T-helper 2 cell treated with Interferon-gamma antibody and Interleukin-4, amounts not matched to agents 5 μg/mL and 100 μg/mL, for 36 hours (primary cell): ENCODE results near the gene ATG13.
"Not testable (repeated sequence)": the region's sequence is repeated elsewhere in the genome, so short reads cannot be mapped to it uniquely, and the experiment has no call there.

Experiments used
- DNase-seq: peaks from one replicate; pipeline ENCODE4 v3.0.0; 2021; ENCODE audit warnings: low spot score
- H3K27ac Mint-ChIP-seq: one replicate; pipeline ENCODE4 v1.8.0; 2021; ENCODE audit warnings: mild to moderate bottlenecking, mixed read lengths
- H3K27me3 Mint-ChIP-seq: one replicate; pipeline ENCODE4 v1.8.0; 2021; ENCODE audit warnings: low read depth, mixed read lengths
- H3K36me3 Mint-ChIP-seq: one replicate; pipeline ENCODE4 v1.8.0; 2021; ENCODE audit warnings: low read depth, mixed read lengths
- H3K4me1 Mint-ChIP-seq: one replicate; pipeline ENCODE4 v1.8.0; 2021; ENCODE audit warnings: low read depth, mixed read lengths
- H3K4me3 Mint-ChIP-seq: one replicate; pipeline ENCODE4 v1.8.0; 2022; ENCODE audit warnings: mild to moderate bottlenecking, moderate library complexity, mixed read lengths
- H3K9me3 Mint-ChIP-seq: one replicate; pipeline ENCODE4 v1.8.0; 2021; ENCODE audit warnings: mixed read lengths

The ATG13 gene

DNA sequence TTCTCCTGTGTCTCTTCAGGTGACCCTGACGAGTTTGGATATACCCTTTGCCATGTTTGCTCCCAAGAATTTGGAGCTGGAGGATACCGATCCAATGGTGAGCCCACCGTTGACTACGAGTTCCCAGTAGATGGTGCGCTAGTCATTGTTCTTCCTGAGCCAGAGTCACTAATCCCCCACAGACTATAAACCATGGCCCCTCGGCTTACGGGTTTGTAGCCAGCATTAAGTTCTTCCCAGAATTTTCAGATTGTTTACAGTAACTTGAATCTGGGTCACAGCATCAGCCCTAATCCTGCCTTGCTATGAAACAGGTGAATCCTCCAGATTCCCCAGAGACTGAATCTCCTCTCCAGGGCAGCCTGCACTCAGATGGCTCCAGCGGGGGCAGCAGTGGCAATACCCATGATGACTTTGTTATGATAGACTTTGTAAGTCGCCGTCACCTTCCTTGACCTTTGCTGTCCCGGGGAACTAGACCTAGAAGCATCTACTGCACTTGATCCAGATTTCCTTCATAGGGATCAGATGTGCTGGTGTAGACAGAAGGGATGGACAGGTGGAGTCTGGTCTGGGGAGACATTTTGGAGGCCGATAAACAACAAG, 51.2 kb downstream of the ATG13 start:
- Mint-ChIP-seq H3K27ac (peak overlapping the region; percentile 57), H3K27me3 (no peaks in the 10 kb centered on the region), H3K9me3 (no peaks in the 10 kb centered on the region), H3K36me3 (peaks cover 49% of the 10 kb centered on the region), H3K4me1 (peaks cover 30% of the 10 kb centered on the region), H3K4me3 (no peak overlapping the region)
- DNase-seq = no peak

- H3K4me1 Mint-ChIP-seq = peaks cover 36% of the 10 kb centered on the region
- peak overlapping the region; percentile 55 for H3K27ac Mint-ChIP-seq
- no peaks in the 10 kb centered on the region for H3K27me3 Mint-ChIP-seq
- H3K9me3 Mint-ChIP-seq = no peaks in the 10 kb centered on the region
- H3K4me3 Mint-ChIP-seq = peak overlapping the region; percentile 40
- peaks cover 50% of the 10 kb centered on the region for H3K36me3 Mint-ChIP-seq
- DNase-seq = no peak
Observed at GRCh38 chr11:46669711-46670139, 52.4 kb downstream of the ATG13 start.

- Mint-ChIP-seq H3K27ac (peak overlapping the region; percentile 97), H3K4me1 (peaks cover 38% of the 10 kb centered on the region), H3K4me3 (peak overlapping the region; percentile 79), H3K36me3 (peaks cover 49% of the 10 kb centered on the region)
- not testable (repeated sequence) for H3K27me3 Mint-ChIP-seq, H3K9me3 Mint-ChIP-seq, DNase-seq
Observed at GRCh38 chr11:46670521-46670920, 53.2 kb downstream of the ATG13 start.

DNA sequence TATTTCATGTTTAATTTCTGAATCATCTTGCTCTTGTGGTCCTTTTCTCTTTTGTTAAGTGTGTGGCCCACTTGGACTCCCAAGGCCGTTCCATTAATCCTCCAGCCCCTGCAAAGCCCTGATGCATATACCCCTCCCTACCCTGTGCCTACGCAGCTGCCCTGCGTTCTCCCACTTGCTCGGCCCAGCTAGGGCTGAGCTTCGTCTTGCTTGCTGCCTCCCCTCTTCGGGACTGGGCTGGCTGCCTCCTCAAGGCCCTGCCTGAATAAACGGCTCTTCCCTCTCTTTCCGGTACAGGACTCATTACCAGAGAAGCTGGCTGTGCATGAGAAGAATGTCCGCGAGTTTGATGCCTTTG, 54.6 kb downstream of the ATG13 start:
- H3K27ac Mint-ChIP-seq = peak overlapping the region; percentile 97
- peak overlapping the region; percentile 79 for H3K4me3 Mint-ChIP-seq
- H3K36me3 Mint-ChIP-seq = peaks cover 45% of the 10 kb centered on the region
- no peaks in the 10 kb centered on the region for H3K27me3 Mint-ChIP-seq
- H3K9me3 Mint-ChIP-seq = no peaks in the 10 kb centered on the region
- DNase-seq = no peak
- H3K4me1 Mint-ChIP-seq = peaks cover 43% of the 10 kb centered on the region

DNA sequence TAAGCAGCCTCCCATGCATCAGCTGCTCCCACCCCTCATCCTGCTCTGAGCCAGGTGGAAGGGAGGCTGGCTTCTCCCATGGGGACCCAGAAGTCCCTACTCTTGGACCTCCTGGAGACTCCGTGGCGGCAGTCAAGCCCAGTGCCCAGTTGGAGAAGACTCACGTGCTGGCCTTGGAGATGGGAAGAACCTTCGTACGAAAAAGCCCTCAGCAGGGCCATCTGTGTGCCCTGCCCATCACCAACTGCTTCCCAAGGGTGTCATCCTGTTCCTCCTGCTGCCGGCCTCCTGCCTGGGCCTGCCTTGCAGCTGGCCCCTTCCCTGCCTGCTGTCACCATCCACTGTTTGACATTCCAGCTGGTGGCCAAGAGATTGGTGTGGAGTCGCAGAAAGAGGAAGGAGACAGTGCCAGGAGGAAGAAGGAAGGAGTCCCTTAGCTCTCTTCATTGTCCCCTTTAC, 55.1 kb downstream of the ATG13 start:
- H3K4me1 Mint-ChIP-seq = peaks cover 45% of the 10 kb centered on the region
- no peaks in the 10 kb centered on the region for H3K27me3 Mint-ChIP-seq
- peaks cover 49% of the 10 kb centered on the region for H3K36me3 Mint-ChIP-seq
- H3K4me3 Mint-ChIP-seq = peak overlapping the region; percentile 48
- peak overlapping the region; percentile 97 for H3K27ac Mint-ChIP-seq
- DNase-seq = no peak
- H3K9me3 Mint-ChIP-seq = no peaks in the 10 kb centered on the region

- DNase-seq = no peak
- Mint-ChIP-seq H3K27ac (no peak overlapping the region), H3K9me3 (no peaks in the 10 kb centered on the region), H3K27me3 (no peaks in the 10 kb centered on the region), H3K4me1 (peaks cover 43% of the 10 kb centered on the region), H3K4me3 (no peak overlapping the region), H3K36me3 (peaks cover 55% of the 10 kb centered on the region)
Observed at GRCh38 chr11:46673713-46674462, 56.5 kb downstream of the ATG13 start.

DNA sequence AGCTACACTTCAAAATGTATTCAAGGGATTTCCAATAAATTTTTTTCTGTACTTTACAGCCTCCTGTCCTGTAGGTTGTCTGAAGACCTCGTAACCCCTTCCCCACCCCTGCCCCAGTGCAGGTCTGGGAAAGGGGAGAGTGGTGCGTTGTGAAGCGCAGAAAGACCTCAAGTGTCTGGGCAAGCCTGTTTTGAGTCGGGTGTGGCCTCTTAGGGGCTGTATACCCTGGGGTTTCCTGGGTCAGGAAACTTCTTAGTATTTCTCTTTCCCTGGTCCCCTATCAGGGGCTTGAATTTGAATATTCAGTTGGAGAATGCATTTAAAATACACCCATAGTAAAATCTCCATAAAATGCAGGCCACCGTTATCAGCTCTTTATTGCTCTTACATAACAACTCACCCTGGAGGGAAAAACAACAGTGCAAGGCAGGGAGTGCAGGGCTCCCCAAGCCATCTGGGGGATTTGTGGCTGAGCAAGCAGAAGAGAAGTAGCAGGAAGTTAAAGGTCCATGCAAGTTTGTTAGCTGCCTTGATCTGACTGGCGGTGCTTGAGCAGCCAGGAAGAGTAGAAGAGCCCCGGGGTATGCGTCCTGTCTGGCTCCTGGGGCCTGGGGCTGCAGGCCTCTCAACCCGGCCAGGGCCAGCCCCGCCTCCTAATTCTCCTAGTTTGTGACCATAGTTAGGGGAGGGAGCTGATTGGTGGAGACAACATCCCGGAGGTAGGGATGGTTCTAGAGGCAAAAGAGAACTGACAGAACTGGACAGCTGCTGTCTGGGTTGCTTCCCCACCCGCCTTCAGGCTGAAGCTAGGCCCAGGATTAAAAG, 57.3 kb downstream of the ATG13 start:
- Mint-ChIP-seq H3K27me3 (no peaks in the 10 kb centered on the region), H3K36me3 (peaks cover 50% of the 10 kb centered on the region), H3K27ac (peak overlapping the region; percentile 86), H3K4me3 (peak overlapping the region; percentile 43), H3K4me1 (peaks cover 38% of the 10 kb centered on the region), H3K9me3 (no peaks in the 10 kb centered on the region)
- no peak for DNase-seq

- Mint-ChIP-seq H3K4me1 (peaks cover 33% of the 10 kb centered on the region), H3K36me3 (peaks cover 47% of the 10 kb centered on the region), H3K9me3 (no peaks in the 10 kb centered on the region), H3K27me3 (no peaks in the 10 kb centered on the region), H3K27ac (peak overlapping the region; percentile 52), H3K4me3 (no peak overlapping the region)
- no peak for DNase-seq
Observed at GRCh38 chr11:46675288-46675851, 58.0 kb downstream of the ATG13 start.

DNA sequence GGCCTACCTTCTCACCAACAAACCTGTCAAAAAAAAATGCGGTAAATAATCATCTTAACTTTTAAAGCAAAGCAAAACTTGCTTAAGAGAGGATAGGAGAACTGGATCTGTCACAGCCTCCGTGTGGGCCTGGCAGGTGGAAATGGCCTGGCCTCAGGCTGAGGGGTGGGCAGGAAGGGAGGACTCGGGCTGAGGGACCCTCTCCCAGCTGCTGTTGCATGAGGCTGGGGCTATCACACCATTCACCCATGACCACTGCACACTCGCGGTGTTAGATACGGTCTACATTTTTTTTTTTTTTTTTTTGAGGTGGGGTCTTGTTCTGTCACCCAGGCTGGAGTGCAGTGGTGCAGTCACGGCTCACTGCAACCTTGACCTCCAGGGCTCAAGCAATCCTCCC, 58.6 kb downstream of the ATG13 start:
- Mint-ChIP-seq H3K36me3 (peaks cover 49% of the 10 kb centered on the region), H3K4me3 (no peak overlapping the region), H3K9me3 (no peaks in the 10 kb centered on the region), H3K27ac (no peak overlapping the region), H3K4me1 (peaks cover 31% of the 10 kb centered on the region), H3K27me3 (no peaks in the 10 kb centered on the region)
- DNase-seq = no peak

- Mint-ChIP-seq H3K36me3 (peaks cover 46% of the 10 kb centered on the region), H3K27ac (peak overlapping the region; percentile 53), H3K27me3 (no peaks in the 10 kb centered on the region), H3K9me3 (no peaks in the 10 kb centered on the region), H3K4me3 (no peak overlapping the region), H3K4me1 (peaks cover 26% of the 10 kb centered on the region)
- DNase-seq = no peak
Observed at GRCh38 chr11:46676436-46677158, 59.2 kb downstream of the ATG13 start.

DNA sequence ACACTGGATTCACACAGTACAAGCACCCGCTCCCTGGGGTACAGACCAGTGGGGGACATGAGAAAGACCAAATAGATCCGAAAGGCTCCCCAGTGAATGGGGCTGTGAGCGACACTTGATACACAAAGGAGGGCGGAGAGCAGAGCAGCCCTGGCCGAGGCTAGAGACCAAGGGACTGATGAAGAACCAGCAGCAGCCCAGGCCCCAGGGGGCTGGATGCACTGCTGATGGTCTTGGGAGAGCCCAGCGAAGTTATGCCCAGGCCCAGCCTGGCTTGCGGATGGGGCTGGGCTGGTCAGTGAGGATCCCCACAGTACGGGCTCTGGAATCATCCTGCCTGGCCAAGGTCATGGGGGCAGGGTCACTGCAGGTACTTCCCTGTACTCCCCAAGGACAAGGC, 59.8 kb downstream of the ATG13 start:
- Mint-ChIP-seq H3K36me3 (peaks cover 42% of the 10 kb centered on the region), H3K4me3 (no peak overlapping the region), H3K9me3 (no peaks in the 10 kb centered on the region), H3K27me3 (no peaks in the 10 kb centered on the region), H3K4me1 (peaks cover 21% of the 10 kb centered on the region), H3K27ac (peak overlapping the region; percentile 53)
- DNase-seq = no peak

GRCh38 chr11:46677991-46678740, 60.8 kb downstream of the ATG13 start:
- Mint-ChIP-seq H3K4me3 (no peak overlapping the region), H3K36me3 (peaks cover 36% of the 10 kb centered on the region), H3K9me3 (no peaks in the 10 kb centered on the region), H3K27me3 (no peaks in the 10 kb centered on the region), H3K4me1 (peaks cover 16% of the 10 kb centered on the region), H3K27ac (no peak overlapping the region)
- no peak for DNase-seq

GRCh38 chr11:46678741-46679130, 61.4 kb downstream of the ATG13 start:
- Mint-ChIP-seq H3K4me3 (no peak overlapping the region), H3K27me3 (no peaks in the 10 kb centered on the region), H3K9me3 (no peaks in the 10 kb centered on the region), H3K36me3 (peaks cover 37% of the 10 kb centered on the region), H3K27ac (no peak overlapping the region), H3K4me1 (peaks cover 16% of the 10 kb centered on the region)
- DNase-seq = no peak
